Amygdala (tissue), 56 donors: ENCODE data around the gene GAGE12G.
"Not testable (repeated sequence)": the region's sequence is repeated elsewhere in the genome, so short reads cannot be mapped to it uniquely, and the experiment has no call there.

Experiments used
- DNase-seq, 56 donors: peaks; one replicate each; lab custom pipeline; 2025; lab: John Stamatoyannopoulos, UW

The GAGE12G gene, protein sequence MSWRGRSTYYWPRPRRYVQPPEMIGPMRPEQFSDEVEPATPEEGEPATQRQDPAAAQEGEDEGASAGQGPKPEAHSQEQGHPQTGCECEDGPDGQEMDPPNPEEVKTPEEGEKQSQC

DNA sequence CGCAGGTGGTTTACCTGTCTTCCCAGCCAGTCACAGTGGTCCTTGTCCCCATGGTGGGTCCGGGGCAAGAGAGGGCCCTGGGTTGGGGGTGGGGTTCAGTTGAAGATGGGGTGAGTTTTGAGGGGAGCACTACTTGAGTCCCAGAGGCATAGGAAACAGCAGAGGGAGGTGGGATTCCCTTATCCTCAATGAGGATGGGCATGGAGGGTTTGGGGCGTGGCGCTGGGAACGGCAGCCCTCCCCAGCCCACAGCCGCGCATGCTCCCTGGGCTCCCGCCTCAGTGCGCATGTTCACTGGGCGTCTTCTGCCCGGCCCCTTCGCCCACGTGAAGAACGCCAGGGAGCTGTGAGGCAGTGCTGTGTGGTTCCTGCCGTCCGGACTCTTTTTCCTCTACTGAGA lies at the start of gene GAGE12G:
GAGE12G (plus strand) TSS at position 301 of the 400 bp plus-strand sequence. CDS start 1,155 bp downstream, outside the sequence.
- DNase-seq, result not testable (repeated sequence)

DNA sequence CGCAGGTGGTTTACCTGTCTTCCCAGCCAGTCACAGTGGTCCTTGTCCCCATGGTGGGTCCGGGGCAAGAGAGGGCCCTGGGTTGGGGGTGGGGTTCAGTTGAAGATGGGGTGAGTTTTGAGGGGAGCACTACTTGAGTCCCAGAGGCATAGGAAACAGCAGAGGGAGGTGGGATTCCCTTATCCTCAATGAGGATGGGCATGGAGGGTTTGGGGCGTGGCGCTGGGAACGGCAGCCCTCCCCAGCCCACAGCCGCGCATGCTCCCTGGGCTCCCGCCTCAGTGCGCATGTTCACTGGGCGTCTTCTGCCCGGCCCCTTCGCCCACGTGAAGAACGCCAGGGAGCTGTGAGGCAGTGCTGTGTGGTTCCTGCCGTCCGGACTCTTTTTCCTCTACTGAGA lies 38.3 kb upstream of the GAGE12G start, which contains the start of gene GAGE12C:
GAGE12C (plus strand) TSS at position 301 of the 400 bp plus-strand sequence. CDS start 1,155 bp downstream, outside the sequence.
- not testable (repeated sequence) for DNase-seq

DNA sequence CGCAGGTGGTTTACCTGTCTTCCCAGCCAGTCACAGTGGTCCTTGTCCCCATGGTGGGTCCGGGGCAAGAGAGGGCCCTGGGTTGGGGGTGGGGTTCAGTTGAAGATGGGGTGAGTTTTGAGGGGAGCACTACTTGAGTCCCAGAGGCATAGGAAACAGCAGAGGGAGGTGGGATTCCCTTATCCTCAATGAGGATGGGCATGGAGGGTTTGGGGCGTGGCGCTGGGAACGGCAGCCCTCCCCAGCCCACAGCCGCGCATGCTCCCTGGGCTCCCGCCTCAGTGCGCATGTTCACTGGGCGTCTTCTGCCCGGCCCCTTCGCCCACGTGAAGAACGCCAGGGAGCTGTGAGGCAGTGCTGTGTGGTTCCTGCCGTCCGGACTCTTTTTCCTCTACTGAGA lies 28.8 kb upstream of the GAGE12G start, which contains the start of gene GAGE12D:
GAGE12D (plus strand) TSS at position 301 of the 400 bp plus-strand sequence. CDS start 1,155 bp downstream, outside the sequence.
- DNase-seq, result not testable (repeated sequence)

DNA sequence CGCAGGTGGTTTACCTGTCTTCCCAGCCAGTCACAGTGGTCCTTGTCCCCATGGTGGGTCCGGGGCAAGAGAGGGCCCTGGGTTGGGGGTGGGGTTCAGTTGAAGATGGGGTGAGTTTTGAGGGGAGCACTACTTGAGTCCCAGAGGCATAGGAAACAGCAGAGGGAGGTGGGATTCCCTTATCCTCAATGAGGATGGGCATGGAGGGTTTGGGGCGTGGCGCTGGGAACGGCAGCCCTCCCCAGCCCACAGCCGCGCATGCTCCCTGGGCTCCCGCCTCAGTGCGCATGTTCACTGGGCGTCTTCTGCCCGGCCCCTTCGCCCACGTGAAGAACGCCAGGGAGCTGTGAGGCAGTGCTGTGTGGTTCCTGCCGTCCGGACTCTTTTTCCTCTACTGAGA lies 19.2 kb upstream of the GAGE12G start, which contains the start of gene GAGE12E:
GAGE12E (plus strand) TSS at position 301 of the 400 bp plus-strand sequence. CDS start 1,155 bp downstream, outside the sequence.
- DNase-seq, result not testable (repeated sequence)

DNA sequence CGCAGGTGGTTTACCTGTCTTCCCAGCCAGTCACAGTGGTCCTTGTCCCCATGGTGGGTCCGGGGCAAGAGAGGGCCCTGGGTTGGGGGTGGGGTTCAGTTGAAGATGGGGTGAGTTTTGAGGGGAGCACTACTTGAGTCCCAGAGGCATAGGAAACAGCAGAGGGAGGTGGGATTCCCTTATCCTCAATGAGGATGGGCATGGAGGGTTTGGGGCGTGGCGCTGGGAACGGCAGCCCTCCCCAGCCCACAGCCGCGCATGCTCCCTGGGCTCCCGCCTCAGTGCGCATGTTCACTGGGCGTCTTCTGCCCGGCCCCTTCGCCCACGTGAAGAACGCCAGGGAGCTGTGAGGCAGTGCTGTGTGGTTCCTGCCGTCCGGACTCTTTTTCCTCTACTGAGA lies 9.7 kb upstream of the GAGE12G start, which contains the start of gene GAGE12F:
GAGE12F (plus strand) TSS at position 301 of the 400 bp plus-strand sequence. CDS start 1,155 bp downstream, outside the sequence.
- DNase-seq, result not testable (repeated sequence)

DNA sequence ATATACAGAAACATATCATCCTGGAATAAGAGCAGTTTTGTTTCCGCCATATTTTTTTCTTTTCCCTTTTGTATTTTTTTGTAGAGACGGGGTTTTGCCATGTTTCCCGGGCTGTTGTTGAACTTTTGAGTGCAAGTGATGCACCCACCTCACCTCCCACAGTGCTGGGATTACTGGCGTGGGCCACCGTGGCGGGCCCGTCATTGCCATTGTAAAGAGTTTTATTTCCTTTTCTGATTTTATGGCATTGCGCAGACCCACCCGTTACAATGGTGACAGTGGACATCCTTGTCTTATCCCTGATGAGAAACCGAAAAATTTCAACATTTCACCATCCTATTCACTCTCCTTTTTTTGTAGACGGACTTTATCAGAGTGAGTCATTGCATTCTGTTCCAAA lies 1.5 kb upstream of the GAGE12G start:
- not testable (repeated sequence) for DNase-seq

DNA sequence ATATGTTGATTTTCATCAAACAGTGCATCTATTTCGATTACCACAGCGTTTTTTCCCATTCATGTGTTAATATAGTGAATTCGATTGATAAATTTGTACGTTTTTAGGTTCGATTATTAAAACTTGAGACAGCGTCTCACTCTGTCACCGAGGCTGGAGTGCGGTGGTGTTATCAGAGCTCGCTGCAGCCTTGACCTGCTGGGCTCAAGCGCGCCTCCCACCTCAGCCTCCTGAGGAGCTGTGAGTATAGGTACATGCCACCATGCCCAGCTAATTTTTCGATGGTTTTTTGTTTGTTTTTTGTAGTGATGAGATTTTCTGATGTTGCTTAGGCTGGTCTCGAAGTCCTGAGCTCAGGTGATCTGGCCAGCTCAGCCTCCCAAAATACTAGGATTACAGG lies 1.0 kb upstream of the GAGE12G start:
- not testable (repeated sequence) for DNase-seq

DNA sequence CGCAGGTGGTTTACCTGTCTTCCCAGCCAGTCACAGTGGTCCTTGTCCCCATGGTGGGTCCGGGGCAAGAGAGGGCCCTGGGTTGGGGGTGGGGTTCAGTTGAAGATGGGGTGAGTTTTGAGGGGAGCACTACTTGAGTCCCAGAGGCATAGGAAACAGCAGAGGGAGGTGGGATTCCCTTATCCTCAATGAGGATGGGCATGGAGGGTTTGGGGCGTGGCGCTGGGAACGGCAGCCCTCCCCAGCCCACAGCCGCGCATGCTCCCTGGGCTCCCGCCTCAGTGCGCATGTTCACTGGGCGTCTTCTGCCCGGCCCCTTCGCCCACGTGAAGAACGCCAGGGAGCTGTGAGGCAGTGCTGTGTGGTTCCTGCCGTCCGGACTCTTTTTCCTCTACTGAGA lies 9.4 kb downstream of the GAGE12G start, which contains the start of gene GAGE12H:
GAGE12H (plus strand) TSS at position 301 of the 400 bp plus-strand sequence. CDS start 1,155 bp downstream, outside the sequence.
- DNase-seq, result not testable (repeated sequence)

DNA sequence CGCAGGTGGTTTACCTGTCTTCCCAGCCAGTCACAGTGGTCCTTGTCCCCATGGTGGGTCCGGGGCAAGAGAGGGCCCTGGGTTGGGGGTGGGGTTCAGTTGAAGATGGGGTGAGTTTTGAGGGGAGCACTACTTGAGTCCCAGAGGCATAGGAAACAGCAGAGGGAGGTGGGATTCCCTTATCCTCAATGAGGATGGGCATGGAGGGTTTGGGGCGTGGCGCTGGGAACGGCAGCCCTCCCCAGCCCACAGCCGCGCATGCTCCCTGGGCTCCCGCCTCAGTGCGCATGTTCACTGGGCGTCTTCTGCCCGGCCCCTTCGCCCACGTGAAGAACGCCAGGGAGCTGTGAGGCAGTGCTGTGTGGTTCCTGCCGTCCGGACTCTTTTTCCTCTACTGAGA lies 19.0 kb downstream of the GAGE12G start, which contains the start of gene GAGE2A:
GAGE2A (plus strand) TSS at position 301 of the 400 bp plus-strand sequence. CDS start 1,155 bp downstream, outside the sequence.
- DNase-seq, result not testable (repeated sequence)

DNA sequence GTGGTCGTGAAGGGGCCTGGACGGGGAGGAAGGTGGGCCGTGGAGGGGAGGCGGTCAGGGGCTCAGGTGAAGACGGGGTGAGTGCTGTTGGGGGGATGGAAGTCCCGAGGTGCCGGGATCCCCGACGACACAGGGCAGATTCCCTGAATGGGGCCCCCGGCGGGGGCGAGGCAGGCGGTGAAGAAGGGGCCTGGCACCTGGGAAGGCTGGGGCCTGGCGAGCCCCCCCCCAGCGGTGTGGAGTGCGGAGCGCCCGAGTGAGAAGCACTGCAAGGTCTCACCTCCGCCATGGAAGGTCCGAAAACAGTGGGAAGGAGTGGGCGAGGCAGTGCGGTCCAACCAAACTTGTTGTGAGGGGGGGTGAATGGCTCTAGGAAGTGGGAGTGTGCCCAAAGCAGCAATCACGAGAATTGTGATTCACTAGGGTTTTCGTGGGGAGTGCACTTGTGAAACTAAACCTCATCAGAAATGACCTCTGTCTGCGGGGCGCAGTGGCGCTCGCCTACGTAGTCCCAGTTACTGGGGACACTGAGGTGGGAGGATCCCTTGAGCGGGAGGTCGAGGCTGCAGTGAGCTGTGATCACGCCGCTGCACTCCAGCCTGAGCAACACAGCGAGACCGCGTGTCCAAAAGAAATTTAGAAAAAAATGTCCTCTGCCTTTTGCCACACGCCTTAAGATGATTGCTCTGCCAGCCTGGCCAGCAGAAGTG lies 19.7 kb downstream of the GAGE12G start:
- DNase-seq, result not testable (repeated sequence)

DNA sequence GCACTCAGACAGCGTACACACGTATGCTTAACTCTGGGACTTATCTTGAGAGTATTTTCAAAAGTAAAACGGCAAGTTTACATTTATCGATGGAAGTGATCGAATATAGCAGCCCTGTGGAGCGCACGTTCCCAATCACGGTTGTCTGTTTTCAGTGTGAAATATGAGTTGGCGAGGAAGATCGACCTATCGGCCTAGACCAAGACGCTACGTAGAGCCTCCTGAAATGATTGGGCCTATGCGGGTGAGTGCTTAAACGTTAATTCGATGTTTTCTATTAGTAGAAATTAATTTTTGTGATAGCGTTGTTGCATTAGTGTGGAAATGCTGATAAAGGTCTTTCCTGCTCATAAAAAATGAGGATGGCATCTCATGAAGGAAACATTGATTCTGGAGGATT lies 20.3 kb downstream of the GAGE12G start:
- DNase-seq, result not testable (repeated sequence)

DNA sequence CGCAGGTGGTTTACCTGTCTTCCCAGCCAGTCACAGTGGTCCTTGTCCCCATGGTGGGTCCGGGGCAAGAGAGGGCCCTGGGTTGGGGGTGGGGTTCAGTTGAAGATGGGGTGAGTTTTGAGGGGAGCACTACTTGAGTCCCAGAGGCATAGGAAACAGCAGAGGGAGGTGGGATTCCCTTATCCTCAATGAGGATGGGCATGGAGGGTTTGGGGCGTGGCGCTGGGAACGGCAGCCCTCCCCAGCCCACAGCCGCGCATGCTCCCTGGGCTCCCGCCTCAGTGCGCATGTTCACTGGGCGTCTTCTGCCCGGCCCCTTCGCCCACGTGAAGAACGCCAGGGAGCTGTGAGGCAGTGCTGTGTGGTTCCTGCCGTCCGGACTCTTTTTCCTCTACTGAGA lies 28.5 kb downstream of the GAGE12G start, which contains the start of gene GAGE1:
GAGE1 (plus strand) TSS at position 301 of the 400 bp plus-strand sequence. CDS start 1,155 bp downstream, outside the sequence.
- not testable (repeated sequence) for DNase-seq

DNA sequence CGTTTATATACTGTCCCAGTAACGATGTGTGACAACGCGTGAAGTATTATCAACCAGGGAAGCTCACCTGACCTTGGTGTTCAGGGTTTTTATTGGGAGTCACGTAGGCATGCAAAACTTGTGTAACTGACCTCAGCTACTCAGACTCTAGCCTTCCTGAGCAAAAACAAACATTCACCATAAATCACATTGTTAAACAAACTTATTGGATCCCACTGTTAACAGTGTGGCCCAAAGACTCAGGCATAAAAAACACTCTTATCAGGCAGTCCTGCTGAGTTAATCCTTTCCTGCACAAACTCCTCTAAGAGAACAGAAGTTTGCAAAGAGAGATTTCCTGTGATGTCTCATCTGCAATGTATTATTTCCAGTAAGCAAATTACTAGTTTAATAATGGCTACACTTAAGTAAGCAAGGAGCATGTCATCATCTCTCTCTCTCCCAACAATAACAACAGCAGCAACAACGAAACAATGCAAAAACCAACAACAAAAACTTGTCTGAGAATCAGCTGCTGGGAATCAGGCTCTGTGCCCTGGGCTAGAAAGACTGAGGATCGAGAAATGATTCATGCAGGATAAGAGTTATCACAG lies 40.6 kb downstream of the GAGE12G start:
- no peak for DNase-seq

DNA sequence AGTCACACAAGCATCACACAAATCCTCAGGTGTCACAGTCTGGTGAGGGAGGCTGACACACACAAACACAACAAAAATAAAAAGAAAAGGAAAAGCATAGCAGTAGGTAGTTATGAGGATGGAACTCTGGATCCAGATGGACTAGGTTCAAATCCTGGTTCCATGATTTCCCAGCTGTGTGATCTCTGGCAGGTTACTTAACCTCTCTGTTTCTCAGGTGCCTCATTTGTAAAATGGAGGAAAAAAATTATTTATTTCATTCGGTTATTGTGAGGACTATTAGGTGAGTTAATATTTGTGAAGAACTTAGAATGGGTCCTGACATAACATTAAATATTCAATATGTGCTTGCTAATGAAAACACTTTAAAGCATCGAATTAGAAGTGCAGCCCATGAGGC lies 48.4 kb downstream of the GAGE12G start:
- DNase-seq, result no peak
